ENCODE measurements around the gene C1orf159.

DNA sequence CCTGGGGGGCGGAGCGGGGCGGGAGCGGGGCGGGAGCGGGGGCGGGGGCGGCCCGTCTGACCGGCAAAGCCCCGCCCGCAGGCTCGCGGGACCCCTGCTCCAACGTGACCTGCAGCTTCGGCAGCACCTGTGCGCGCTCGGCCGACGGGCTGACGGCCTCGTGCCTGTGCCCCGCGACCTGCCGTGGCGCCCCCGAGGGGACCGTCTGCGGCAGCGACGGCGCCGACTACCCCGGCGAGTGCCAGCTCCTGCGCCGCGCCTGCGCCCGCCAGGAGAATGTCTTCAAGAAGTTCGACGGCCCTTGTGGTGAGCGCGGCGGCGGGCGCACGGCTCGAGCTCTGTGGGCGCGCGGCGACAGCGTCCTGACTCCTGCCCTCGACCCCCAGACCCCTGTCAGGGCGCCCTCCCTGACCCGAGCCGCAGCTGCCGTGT lies 74.8 kb downstream of the C1orf159 start:
- TF ChIP-seq, protein P1, sequence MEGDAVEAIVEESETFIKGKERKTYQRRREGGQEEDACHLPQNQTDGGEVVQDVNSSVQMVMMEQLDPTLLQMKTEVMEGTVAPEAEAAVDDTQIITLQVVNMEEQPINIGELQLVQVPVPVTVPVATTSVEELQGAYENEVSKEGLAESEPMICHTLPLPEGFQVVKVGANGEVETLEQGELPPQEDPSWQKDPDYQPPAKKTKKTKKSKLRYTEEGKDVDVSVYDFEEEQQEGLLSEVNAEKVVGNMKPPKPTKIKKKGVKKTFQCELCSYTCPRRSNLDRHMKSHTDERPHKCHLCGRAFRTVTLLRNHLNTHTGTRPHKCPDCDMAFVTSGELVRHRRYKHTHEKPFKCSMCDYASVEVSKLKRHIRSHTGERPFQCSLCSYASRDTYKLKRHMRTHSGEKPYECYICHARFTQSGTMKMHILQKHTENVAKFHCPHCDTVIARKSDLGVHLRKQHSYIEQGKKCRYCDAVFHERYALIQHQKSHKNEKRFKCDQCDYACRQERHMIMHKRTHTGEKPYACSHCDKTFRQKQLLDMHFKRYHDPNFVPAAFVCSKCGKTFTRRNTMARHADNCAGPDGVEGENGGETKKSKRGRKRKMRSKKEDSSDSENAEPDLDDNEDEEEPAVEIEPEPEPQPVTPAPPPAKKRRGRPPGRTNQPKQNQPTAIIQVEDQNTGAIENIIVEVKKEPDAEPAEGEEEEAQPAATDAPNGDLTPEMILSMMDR (IDR thresholded peaks at IDR 0.05): no peak
- no peak for TF ChIP-seq POLR2A (IDR thresholded peaks at IDR 0.05)

All from right lobe of liver (tissue), 4 donors.